Osteoblast (primary cell): Measurements from ENCODE around the gene NETO2. TPM values are rescaled to one million over a fixed set of nuclear protein-coding genes. Genes with fewer than 3 reads are reported as not detected.
A peak's percentile ranks its signal among the peaks of the same experiment; 100 is the strongest.
"Not testable (repeated sequence)": the region's sequence is repeated elsewhere in the genome, so short reads cannot be mapped to it uniquely, and the experiment has no call there.

Experiments
- DNase-seq: peaks from one replicate; pipeline ENCODE4 v3.0.0; 2011; ENCODE audit warnings: low spot score, mixed read lengths; ENCODE audit not compliant: insufficient read length; ENCODE audit errors: missing footprints
- H2AFZ ChIP-seq: 2 replicates; pipeline ENCODE4 v1.6.0; 2011; ENCODE audit warnings: mild to moderate bottlenecking, low read length
- H3K27ac ChIP-seq: 2 replicates; pipeline ENCODE4 v1.5.1; 2011; ENCODE audit warnings: mild to moderate bottlenecking, low read depth, low read length, moderate library complexity
- H3K27me3 ChIP-seq: 2 replicates; pipeline ENCODE4 v1.6.0; 2012; ENCODE audit warnings: mild to moderate bottlenecking, control low read depth, inconsistent platforms, low read length, moderate library complexity; ENCODE audit not compliant: insufficient read depth
- H3K36me3 ChIP-seq: 2 replicates; pipeline ENCODE4 v1.5.1; 2011; ENCODE audit warnings: mild to moderate bottlenecking, low read length, control low read depth, moderate library complexity; ENCODE audit not compliant: insufficient read depth
- H3K4me1 ChIP-seq: 2 replicates; pipeline ENCODE4 v1.5.1; 2011; ENCODE audit warnings: mild to moderate bottlenecking, low read length, control low read depth, moderate library complexity; ENCODE audit not compliant: insufficient read depth
- H3K4me2 ChIP-seq: 2 replicates; pipeline ENCODE4 v1.6.0; 2011; ENCODE audit warnings: mild to moderate bottlenecking, low read length; ENCODE audit not compliant: insufficient read depth
- H3K4me3 ChIP-seq: fragments of 200-600 bp; sonication (generic); 3 replicates; pipeline ENCODE4 v1.5.1; 2012; ENCODE audit warnings: mild to moderate bottlenecking, low read length, inconsistent platforms; ENCODE audit not compliant: insufficient read depth
- H3K79me2 ChIP-seq: 2 replicates; pipeline ENCODE4 v1.6.0; 2012; ENCODE audit warnings: mild to moderate bottlenecking, low read length, control low read depth, inconsistent platforms; ENCODE audit not compliant: insufficient read depth
- H3K9me3 ChIP-seq: 2 replicates; pipeline ENCODE4 v1.5.1; 2011; ENCODE audit warnings: low read depth, low read length, control low read depth
- H4K20me1 ChIP-seq: 2 replicates; pipeline ENCODE4 v1.6.0; 2012; ENCODE audit warnings: mild to moderate bottlenecking, low read length, control low read depth; ENCODE audit not compliant: insufficient read depth
- CTCF ChIP-seq: IDR thresholded peaks from 2 replicates; pipeline ENCODE4 v1.5.1; 2011; ENCODE audit warnings: mild to moderate bottlenecking, low read depth, low read length, moderate library complexity; ENCODE audit errors: extremely low read depth
- total RNA-seq: library from RNA; depleted of rRNA; stranded (reverse); fragments of >200 nt; gene quantifications from 2 replicates; pipeline ENCODE4 v1.2.3, GENCODE V29; 2012

Gene NETO2
- total RNA-seq, 1 donor, result 5.8 TPM

GRCh38 chr16:47058295-47059086, 85.3 kb downstream of the NETO2 start:
- Histone ChIP-seq H3K4me1 (no peaks in the 10 kb centered on the region), H3K9me3 (no peaks in the 10 kb centered on the region), H3K36me3 (no peaks in the 10 kb centered on the region), H4K20me1 (no peaks in the 10 kb centered on the region), H3K4me3 (no peak overlapping the region), H2AFZ (no peak overlapping the region), H3K27me3 (no peaks in the 10 kb centered on the region), H3K4me2 (no peak overlapping the region), H3K27ac (no peak overlapping the region), H3K79me2 (no peaks in the 10 kb centered on the region)
- DNase-seq, result peak; percentile 45
- TF ChIP-seq CTCF, result no peak

GRCh38 chr16:47057630-47057993, 86.1 kb downstream of the NETO2 start:
- Histone ChIP-seq H2AFZ (no peak overlapping the region), H3K4me1 (no peaks in the 10 kb centered on the region), H4K20me1 (no peaks in the 10 kb centered on the region), H3K4me3 (no peak overlapping the region), H3K4me2 (no peak overlapping the region), H3K79me2 (no peaks in the 10 kb centered on the region), H3K27ac (no peak overlapping the region), H3K27me3 (no peaks in the 10 kb centered on the region), H3K9me3 (no peaks in the 10 kb centered on the region), H3K36me3 (no peaks in the 10 kb centered on the region)
- TF ChIP-seq CTCF, result no peak
- DNase-seq, result peak; percentile 45

- DNase-seq, result peak; percentile 43
- Histone ChIP-seq H3K27ac (no peak overlapping the region), H4K20me1 (no peaks in the 10 kb centered on the region), H2AFZ (no peak overlapping the region), H3K9me3 (no peaks in the 10 kb centered on the region), H3K4me1 (no peaks in the 10 kb centered on the region), H3K36me3 (no peaks in the 10 kb centered on the region), H3K4me3 (no peak overlapping the region), H3K79me2 (no peaks in the 10 kb centered on the region), H3K4me2 (no peak overlapping the region), H3K27me3 (no peaks in the 10 kb centered on the region)
- TF ChIP-seq CTCF, result no peak
Measured at GRCh38 chr16:47056688-47057629, 86.8 kb downstream of the NETO2 start.

GRCh38 chr16:47056061-47056460, 87.7 kb downstream of the NETO2 start:
- not testable (repeated sequence) for H3K79me2 ChIP-seq, DNase-seq, H3K4me1 ChIP-seq, H3K4me3 ChIP-seq, H3K36me3 ChIP-seq, H3K9me3 ChIP-seq, H3K27ac ChIP-seq, H2AFZ ChIP-seq, H4K20me1 ChIP-seq, H3K4me2 ChIP-seq, H3K27me3 ChIP-seq
